HG03097 (cell line): ENCODE results near the gene HAUS5.

Experiments used
- ATAC-seq: cut with Tn5 transposase; IDR thresholded peaks from one replicate; pipeline ENCODE4 v1.9.1; 2021; ENCODE audit not compliant: unreplicated experiment, low FRiP score

The HAUS5 gene

DNA sequence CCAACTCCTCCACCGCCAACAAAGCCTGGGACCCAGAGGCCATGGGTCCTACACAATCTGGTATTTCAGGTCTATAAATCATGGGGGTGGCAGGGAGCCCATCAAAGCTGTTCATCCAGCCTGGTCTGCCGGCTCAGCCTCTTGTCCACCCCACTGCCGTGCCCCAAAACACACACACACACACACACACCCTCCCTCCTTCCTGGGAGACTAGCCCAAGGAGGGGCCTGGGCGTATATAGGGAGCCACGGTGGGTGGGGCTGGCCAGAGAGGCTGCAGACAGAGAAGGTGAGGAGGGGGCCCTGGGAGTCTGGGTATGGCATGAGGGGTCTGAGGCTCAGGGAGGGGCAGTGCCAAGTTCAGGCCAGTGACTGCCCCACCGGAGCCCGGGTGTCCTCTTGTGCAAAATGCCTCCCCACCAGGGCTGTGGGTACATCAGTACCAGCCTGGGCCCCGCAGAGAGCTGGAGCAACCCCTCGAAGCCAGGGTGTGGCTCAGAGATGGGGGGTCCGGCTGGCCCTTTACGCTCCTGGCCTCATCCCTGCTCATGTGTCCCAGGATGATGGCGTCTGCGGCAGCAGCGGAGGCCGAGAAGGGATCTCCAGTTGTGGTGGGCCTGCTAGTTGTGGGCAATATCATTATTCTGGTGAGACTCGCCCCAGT is 53.8 kb downstream of the HAUS5 start, which contains the start of gene UPK1A:
Gene UPK1A, plus strand, starts transcription at position 267 of the 663 bp plus-strand sequence. Its CDS starts 296 bp downstream, at position 563.
- ATAC-seq, result no peak

DNA sequence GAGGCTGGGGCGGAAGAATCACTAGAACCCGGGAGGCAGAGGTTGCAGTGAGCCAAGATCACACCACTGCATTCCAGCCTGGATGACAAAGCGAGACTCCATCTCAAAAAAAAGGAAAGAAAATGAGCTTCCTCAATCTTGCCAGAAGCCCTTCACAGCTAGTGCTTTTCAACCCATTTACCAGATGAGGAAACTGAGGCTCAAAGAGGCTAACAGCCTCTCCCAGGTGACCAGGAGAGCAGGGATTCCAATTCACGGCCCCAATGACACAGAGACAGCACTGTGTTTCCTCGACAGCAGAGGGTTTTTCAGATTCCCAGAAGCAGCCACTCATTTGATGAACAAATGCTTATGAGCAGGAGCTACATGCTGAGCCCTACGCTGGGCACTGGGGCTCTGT is 57.0 kb downstream of the HAUS5 start:
- ATAC-seq, result no peak

GRCh38 chr19:35669974-35670373 is 57.4 kb downstream of the HAUS5 start:
- no peak for ATAC-seq

DNA sequence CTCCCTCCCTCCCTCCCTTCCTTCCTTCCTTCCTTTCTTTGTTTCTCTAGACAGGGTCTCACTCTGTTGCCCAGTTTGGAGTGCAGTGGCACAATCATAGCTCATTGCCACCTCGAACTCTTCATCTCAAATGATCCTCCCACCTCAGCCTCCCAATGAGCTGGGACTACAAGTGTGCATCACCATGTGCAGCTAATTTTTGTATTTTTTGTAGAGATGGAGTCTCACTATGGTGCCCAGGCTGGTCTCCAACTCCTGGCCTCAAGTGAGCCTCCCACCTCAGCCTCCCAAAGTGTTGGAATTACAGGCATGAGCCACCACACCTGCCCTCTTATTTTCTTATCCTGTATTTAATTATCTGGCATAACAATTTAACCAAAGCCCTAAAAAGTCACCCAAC is 58.2 kb downstream of the HAUS5 start:
- ATAC-seq, result no peak

- no peak for ATAC-seq
Measured at GRCh38 chr19:35671818-35672217, 59.3 kb downstream of the HAUS5 start.

GRCh38 chr19:35673121-35673804 is 60.7 kb downstream of the HAUS5 start:
- no peak for ATAC-seq
